Measurements from ENCODE around the gene KLB.

The KLB gene

GRCh38 chr4:39466747-39467146 is 60.0 kb downstream of the KLB start:
- peaks cover 45% of the 10 kb centered on the region for H3K36me3 ChIP-seq
- H3K4me3 ChIP-seq (ENCODE audit: low read depth, low read length) = no peak overlapping the region
- H3K27me3 ChIP-seq = no peaks in the 10 kb centered on the region
- no peaks in the 10 kb centered on the region for H3K9me3 ChIP-seq
- TF ChIP-seq CTCF (IDR thresholded peaks at IDR 0.05; ENCODE audit: low read depth, low read length) = no peak
- peaks cover 4% of the 10 kb centered on the region for H3K4me1 ChIP-seq
- DNase-seq = no peak

GRCh38 chr4:39467464-39467863 is 60.7 kb downstream of the KLB start:
- TF ChIP-seq CTCF (IDR thresholded peaks at IDR 0.05; ENCODE audit: low read depth, low read length) = no peak
- H3K9me3 ChIP-seq = no peaks in the 10 kb centered on the region
- H3K36me3 ChIP-seq = peaks cover 52% of the 10 kb centered on the region
- H3K27me3 ChIP-seq = no peaks in the 10 kb centered on the region
- H3K4me3 ChIP-seq (ENCODE audit: low read depth, low read length) = no peak overlapping the region
- no peak for DNase-seq
- H3K4me1 ChIP-seq = peaks cover 4% of the 10 kb centered on the region

GRCh38 chr4:39469429-39470077 is 62.8 kb downstream of the KLB start:
- peak; percentile 63 for DNase-seq
- no peaks in the 10 kb centered on the region for H3K27me3 ChIP-seq
- peak; percentile 93 for TF ChIP-seq CTCF (IDR thresholded peaks at IDR 0.05; ENCODE audit: low read depth, low read length)
- H3K9me3 ChIP-seq = no peaks in the 10 kb centered on the region
- no peak overlapping the region for H3K4me3 ChIP-seq (ENCODE audit: low read depth, low read length)
- peaks cover 4% of the 10 kb centered on the region for H3K4me1 ChIP-seq
- H3K36me3 ChIP-seq = peaks cover 43% of the 10 kb centered on the region

GRCh38 chr4:39470402-39470801 is 63.7 kb downstream of the KLB start:
- Histone ChIP-seq H3K9me3 (no peaks in the 10 kb centered on the region), H3K36me3 (peaks cover 41% of the 10 kb centered on the region), H3K4me1 (peaks cover 4% of the 10 kb centered on the region), H3K27me3 (no peaks in the 10 kb centered on the region), H3K4me3 (ENCODE audit: low read depth, low read length) (no peak overlapping the region)
- no peak for DNase-seq
- no peak for TF ChIP-seq CTCF (IDR thresholded peaks at IDR 0.05; ENCODE audit: low read depth, low read length)

GRCh38 chr4:39472396-39472795 is 65.7 kb downstream of the KLB start:
- H3K4me1 ChIP-seq = peaks cover 6% of the 10 kb centered on the region
- no peak for TF ChIP-seq CTCF (IDR thresholded peaks at IDR 0.05; ENCODE audit: low read depth, low read length)

GRCh38 chr4:39476187-39476895 is 69.6 kb downstream of the KLB start:
- peaks cover 24% of the 10 kb centered on the region for H3K36me3 ChIP-seq
- peaks cover 2% of the 10 kb centered on the region; the same call in 1 of the 2 replicates for H3K4me1 ChIP-seq
- H3K4me3 ChIP-seq (ENCODE audit: low read depth, low read length) = no peak overlapping the region
- no peak for TF ChIP-seq CTCF (IDR thresholded peaks at IDR 0.05; ENCODE audit: low read depth, low read length)
- no peaks in the 10 kb centered on the region for H3K27me3 ChIP-seq
- no peak for DNase-seq
- H3K9me3 ChIP-seq = no peaks in the 10 kb centered on the region

More at GRCh38 chr4:39472396-39472795, 65.7 kb downstream of the KLB start:
- Histone ChIP-seq H3K27me3 (no peaks in the 10 kb centered on the region), H3K9me3 (no peaks in the 10 kb centered on the region), H3K4me3 (ENCODE audit: low read depth, low read length) (no peak overlapping the region), H3K36me3 (peaks cover 37% of the 10 kb centered on the region)
- no peak for DNase-seq
